PFSK-1 (cell line): ENCODE data around the gene TRMT5.

Source experiments
- FOXP2 ChIP-seq: optimal IDR thresholded peaks from 2 replicates; pipeline ENCODE3; 2011; ENCODE audit warnings: borderline replicate concordance, control low read depth, inconsistent platforms; ENCODE audit not compliant: insufficient read depth; ENCODE audit errors: extremely low read length, extremely low read depth
- POLR2AphosphoS5 ChIP-seq: IDR thresholded peaks from 2 replicates; pipeline ENCODE4 v1.6.1; 2012; ENCODE audit warnings: low read depth, mild to moderate bottlenecking, control low read depth, low read length, moderate library complexity
- SIN3A ChIP-seq: IDR thresholded peaks from 2 replicates; pipeline ENCODE4 v1.6.1; 2012; ENCODE audit warnings: mild to moderate bottlenecking, low read length, moderate library complexity, borderline replicate concordance; ENCODE audit not compliant: insufficient read depth
- TAF1 ChIP-seq: IDR thresholded peaks from 2 replicates; pipeline ENCODE4 v1.6.1; 2012; ENCODE audit warnings: low read length, control low read depth, borderline replicate concordance; ENCODE audit not compliant: insufficient read depth
- TF ChIP-seq, protein P1 (sequence below), 2 experiments: IDR thresholded peaks; 2 replicates each; pipeline versions ENCODE4 v1.6.1 to v1.8.0; 2011 to 2012; ENCODE audit warnings: low read depth in 2 of 2, low read length in 2 of 2, control low read depth in 1 of 2, inconsistent platforms in 1 of 2, mild to moderate bottlenecking in 1 of 2, moderate library complexity in 1 of 2; ENCODE audit not compliant: insufficient read depth in 1 of 2

The TRMT5 gene

DNA sequence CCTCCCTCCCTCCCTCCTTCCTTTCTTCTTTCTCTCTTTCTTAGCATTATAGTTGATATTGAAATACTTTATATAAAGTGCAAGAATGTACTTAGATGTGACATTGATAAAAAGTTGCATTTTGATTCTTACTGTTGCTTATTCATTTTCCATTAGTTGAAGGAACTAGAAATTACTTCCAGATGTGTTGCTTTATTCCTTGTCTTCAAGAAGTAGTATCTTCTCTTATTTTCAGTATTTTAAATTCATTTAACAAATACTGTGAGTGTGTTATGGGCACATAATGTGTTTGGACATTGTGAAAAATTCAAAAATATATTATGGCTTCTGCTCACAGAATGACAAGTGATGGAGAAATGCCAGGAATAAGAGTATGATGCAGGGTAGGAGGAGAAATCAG is 45.6 kb downstream of the TRMT5 start:
- TF ChIP-seq, protein P1, sequence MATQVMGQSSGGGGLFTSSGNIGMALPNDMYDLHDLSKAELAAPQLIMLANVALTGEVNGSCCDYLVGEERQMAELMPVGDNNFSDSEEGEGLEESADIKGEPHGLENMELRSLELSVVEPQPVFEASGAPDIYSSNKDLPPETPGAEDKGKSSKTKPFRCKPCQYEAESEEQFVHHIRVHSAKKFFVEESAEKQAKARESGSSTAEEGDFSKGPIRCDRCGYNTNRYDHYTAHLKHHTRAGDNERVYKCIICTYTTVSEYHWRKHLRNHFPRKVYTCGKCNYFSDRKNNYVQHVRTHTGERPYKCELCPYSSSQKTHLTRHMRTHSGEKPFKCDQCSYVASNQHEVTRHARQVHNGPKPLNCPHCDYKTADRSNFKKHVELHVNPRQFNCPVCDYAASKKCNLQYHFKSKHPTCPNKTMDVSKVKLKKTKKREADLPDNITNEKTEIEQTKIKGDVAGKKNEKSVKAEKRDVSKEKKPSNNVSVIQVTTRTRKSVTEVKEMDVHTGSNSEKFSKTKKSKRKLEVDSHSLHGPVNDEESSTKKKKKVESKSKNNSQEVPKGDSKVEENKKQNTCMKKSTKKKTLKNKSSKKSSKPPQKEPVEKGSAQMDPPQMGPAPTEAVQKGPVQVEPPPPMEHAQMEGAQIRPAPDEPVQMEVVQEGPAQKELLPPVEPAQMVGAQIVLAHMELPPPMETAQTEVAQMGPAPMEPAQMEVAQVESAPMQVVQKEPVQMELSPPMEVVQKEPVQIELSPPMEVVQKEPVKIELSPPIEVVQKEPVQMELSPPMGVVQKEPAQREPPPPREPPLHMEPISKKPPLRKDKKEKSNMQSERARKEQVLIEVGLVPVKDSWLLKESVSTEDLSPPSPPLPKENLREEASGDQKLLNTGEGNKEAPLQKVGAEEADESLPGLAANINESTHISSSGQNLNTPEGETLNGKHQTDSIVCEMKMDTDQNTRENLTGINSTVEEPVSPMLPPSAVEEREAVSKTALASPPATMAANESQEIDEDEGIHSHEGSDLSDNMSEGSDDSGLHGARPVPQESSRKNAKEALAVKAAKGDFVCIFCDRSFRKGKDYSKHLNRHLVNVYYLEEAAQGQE (IDR thresholded peaks at IDR 0.05; ENCODE audit: insufficient read depth in 1 of 2, low read depth in 2 of 2, low read length in 2 of 2) = no peak
- TF ChIP-seq SIN3A (no peak), TAF1 (no peak), FOXP2 (no peak), POLR2AphosphoS5 (no peak)

DNA sequence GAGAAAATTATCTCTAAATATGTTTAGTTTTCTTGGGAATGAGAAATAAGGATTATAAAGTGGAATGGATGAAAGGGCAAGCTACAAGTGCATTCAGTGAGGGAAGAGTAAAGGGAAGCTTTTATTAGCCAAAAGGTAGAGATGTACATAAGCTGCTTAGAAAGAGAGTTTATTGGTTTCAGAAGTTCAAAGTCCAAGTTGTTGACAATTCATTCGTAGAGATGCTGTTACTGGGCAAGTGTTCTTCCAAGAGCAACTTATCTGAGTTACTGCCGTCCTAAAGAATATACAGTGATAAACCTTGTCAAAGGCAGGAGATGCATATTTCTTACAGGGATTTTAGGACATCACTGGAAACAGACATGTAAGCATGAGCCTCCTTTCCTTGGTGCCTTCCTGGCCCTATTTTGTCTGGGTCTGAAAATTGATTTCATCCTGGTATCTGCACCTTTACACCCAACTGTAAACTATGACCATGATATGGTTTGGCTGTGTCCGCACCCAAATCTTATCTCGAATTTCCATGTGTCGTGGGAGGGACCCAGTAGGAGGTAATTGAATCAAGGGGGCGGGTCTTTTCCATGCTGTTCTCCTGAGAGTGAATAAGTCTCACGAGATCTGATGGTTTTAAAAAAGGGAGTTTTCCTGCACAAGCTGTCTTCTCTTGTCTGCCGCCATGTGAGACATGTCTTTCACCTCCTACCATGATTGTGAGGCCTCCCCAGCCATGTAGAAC is 46.8 kb downstream of the TRMT5 start:
- no peak for TF ChIP-seq POLR2AphosphoS5
- TF ChIP-seq FOXP2 = no peak
- no peak for TF ChIP-seq TAF1
- TF ChIP-seq, protein P1 (IDR thresholded peaks at IDR 0.05; ENCODE audit: insufficient read depth in 1 of 2, low read depth in 2 of 2, low read length in 2 of 2) = no peak
- no peak for TF ChIP-seq SIN3A

DNA sequence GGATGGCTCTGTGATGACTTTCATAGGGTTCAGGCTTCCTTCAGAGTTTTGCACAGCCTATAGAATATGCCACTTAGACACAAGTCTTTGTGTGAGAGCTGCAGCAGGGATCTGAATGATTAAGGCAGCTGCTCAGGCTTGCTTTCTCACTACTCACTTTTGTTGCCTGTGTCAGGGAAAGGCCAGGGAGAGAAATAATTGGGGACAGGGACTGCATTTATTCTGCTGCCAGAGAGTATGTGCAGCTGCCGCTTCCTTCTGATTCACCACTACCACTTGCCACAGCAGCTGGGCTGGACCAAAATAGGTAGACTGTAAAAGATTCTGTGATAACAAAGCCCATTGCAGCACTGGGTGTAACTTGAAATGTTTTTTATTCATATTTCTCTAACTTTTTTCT is 49.7 kb downstream of the TRMT5 start:
- TF ChIP-seq, protein P1 (IDR thresholded peaks at IDR 0.05; ENCODE audit: insufficient read depth in 1 of 2, low read depth in 2 of 2, low read length in 2 of 2) = no peak
- no peak for TF ChIP-seq TAF1
- TF ChIP-seq POLR2AphosphoS5 = no peak
- TF ChIP-seq FOXP2 = no peak
- no peak for TF ChIP-seq SIN3A

DNA sequence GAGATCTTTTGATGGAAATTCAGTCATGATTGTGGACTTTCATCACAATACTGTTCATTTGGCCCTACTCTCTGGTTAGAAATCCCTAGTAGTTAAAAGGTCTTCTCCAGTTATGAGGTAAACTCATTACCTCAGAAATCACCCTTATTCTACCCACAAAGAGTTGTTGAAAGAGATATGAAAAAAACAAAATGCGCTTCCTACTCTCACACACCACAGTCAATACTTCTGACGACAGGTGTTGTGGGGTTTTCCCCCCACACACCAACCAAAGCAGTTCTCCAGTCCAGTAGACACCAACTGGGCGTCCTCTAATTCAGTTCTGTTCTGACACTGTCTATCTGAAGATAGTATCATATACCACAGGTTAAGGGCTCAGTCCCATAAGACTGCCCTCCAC is 54.9 kb downstream of the TRMT5 start:
- TF ChIP-seq, protein P1 (IDR thresholded peaks at IDR 0.05; ENCODE audit: insufficient read depth in 1 of 2, low read depth in 2 of 2, low read length in 2 of 2) = no peak

GRCh38 chr14:60925286-60925685 is 55.6 kb downstream of the TRMT5 start:
- TF ChIP-seq POLR2AphosphoS5 (no peak), TAF1 (no peak), FOXP2 (no peak), SIN3A (no peak)
- TF ChIP-seq, protein P1 (IDR thresholded peaks at IDR 0.05; ENCODE audit: insufficient read depth in 1 of 2, low read depth in 2 of 2, low read length in 2 of 2) = no peak
